Measurements from ENCODE around the gene SLC38A9.

DNA sequence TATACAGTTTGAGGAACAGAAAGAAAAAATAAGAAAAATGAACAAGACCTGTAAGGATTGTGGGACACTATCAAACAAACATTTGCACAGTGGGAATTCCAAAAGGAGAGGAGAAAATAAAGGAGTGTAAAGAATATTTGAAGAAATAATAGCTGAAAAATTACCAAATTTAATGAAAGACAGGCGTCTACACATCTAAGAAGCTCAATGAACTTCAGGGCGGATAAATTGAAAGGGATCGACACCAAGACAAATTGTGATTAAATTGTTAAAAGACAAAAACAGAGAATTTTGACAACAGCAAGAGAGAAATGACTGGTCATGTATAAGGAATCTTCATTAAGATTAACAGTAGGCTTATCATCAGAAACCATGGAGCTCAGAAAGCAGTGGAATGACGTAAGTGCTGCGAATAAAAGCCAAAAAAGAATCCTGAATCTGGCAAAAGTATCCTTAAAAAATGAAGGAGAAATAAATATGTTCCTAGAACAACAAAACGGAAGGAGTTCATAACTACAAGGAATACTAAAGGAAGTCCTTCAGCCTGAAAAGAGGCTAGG is 3.5 kb upstream of the SLC38A9 start:
- no peak for TF ChIP-seq POLR2A (IDR thresholded peaks at IDR 0.05)
- TF ChIP-seq, protein P1, sequence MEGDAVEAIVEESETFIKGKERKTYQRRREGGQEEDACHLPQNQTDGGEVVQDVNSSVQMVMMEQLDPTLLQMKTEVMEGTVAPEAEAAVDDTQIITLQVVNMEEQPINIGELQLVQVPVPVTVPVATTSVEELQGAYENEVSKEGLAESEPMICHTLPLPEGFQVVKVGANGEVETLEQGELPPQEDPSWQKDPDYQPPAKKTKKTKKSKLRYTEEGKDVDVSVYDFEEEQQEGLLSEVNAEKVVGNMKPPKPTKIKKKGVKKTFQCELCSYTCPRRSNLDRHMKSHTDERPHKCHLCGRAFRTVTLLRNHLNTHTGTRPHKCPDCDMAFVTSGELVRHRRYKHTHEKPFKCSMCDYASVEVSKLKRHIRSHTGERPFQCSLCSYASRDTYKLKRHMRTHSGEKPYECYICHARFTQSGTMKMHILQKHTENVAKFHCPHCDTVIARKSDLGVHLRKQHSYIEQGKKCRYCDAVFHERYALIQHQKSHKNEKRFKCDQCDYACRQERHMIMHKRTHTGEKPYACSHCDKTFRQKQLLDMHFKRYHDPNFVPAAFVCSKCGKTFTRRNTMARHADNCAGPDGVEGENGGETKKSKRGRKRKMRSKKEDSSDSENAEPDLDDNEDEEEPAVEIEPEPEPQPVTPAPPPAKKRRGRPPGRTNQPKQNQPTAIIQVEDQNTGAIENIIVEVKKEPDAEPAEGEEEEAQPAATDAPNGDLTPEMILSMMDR (IDR thresholded peaks at IDR 0.05): no peak
